Tibial nerve (tissue), 3 donors: ENCODE measurements around the gene AHCYL2.

Source experiments
- POLR2A ChIP-seq, 2 donors: fragments of 450-650 bp; IDR thresholded peaks; one replicate each; pipeline ENCODE4 v1.6.1; 2017; ENCODE audit warnings: antibody characterized with exemption in 2 of 2, mild to moderate bottlenecking in 2 of 2, moderate library complexity in 2 of 2
- TF ChIP-seq, protein P1 (sequence below), 5 experiments: fragments of 200-600 bp in 3 of 5; fragments of 450-650 bp in 2 of 5; sonication (generic) in 3 of 5; IDR thresholded peaks; one replicate each; pipeline ENCODE4 v1.5.1; 2016 to 2019; ENCODE audit warnings: antibody characterized with exemption in 5 of 5, mild to moderate bottlenecking in 3 of 5, moderate library complexity in 2 of 5

DNA sequence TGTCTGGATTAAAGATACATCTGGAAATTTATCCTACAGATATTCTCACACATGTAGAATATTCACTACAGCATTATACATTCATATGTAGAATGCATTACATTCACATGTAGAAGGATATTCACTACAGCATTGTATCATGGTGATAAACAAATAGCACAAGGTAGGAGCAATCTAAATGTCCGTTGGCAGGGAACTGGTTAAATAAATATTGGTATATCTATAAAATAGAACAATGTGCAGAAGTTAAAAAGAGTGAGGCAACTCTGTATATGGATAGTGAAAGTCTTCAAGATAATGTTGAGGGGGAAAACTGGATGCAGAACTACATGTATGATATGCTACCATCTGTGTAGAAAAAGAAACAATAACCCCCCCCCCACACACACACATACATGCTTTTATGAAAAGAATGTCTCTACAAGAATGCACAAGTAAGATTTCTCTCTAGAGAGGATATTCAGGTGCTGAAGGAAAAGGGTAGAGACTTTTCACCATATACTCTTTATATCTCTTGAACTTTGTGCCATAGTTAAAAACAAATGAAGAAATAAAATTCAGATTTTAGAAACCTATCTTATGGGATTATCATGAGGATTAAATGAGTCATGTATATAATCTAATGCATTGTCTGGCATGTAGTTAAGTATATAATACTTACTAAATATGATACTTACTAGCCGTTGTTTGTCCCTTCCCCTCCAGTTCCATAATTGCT is 123.4 kb downstream of the AHCYL2 start:
- TF ChIP-seq, protein P1, sequence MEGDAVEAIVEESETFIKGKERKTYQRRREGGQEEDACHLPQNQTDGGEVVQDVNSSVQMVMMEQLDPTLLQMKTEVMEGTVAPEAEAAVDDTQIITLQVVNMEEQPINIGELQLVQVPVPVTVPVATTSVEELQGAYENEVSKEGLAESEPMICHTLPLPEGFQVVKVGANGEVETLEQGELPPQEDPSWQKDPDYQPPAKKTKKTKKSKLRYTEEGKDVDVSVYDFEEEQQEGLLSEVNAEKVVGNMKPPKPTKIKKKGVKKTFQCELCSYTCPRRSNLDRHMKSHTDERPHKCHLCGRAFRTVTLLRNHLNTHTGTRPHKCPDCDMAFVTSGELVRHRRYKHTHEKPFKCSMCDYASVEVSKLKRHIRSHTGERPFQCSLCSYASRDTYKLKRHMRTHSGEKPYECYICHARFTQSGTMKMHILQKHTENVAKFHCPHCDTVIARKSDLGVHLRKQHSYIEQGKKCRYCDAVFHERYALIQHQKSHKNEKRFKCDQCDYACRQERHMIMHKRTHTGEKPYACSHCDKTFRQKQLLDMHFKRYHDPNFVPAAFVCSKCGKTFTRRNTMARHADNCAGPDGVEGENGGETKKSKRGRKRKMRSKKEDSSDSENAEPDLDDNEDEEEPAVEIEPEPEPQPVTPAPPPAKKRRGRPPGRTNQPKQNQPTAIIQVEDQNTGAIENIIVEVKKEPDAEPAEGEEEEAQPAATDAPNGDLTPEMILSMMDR (IDR thresholded peaks at IDR 0.05) = no peak
- no peak for TF ChIP-seq POLR2A (IDR thresholded peaks at IDR 0.05)
